OCI-LY7 (cell line): ENCODE measurements around the gene ZNF112. TPM values are rescaled to one million over a fixed set of nuclear protein-coding genes. Genes with fewer than 3 reads are reported as not detected.
"Not testable (repeated sequence)": the region's sequence is repeated elsewhere in the genome, so short reads cannot be mapped to it uniquely, and the experiment has no call there.

Source experiments
- Bru-seq: library from RNA; stranded (reverse); fragments of 400-500 nt; gene quantifications from one replicate; lab custom pipeline; 2021; lab: Mats Ljungman, UMichigan
- BruChase-seq, 2 experiments: library from RNA; stranded (reverse); fragments of 400-500 nt; gene quantifications; one replicate each; lab custom pipeline; 2021; lab: Mats Ljungman, UMichigan
- BruUV-seq: library from RNA; stranded (reverse); fragments of 400-500 nt; replicated peaks from 2 replicates; lab custom pipeline; 2021; lab: Mats Ljungman, UMichigan
- CTCF ChIA-PET: fragments of 300-600 bp; sonication (Branson Sonifier 250); formaldehyde crosslinking; loops from one replicate; lab custom pipeline; 2022; ENCODE audit warnings: antibody characterized with exemption; ENCODE audit not compliant: unreplicated experiment; lab: Charles Lee
- POLR2A ChIA-PET: fragments of 300-600 bp; sonication (Branson Sonifier 250); formaldehyde crosslinking; loops from one replicate; lab custom pipeline; 2022; ENCODE audit warnings: antibody characterized with exemption; lab: Charles Lee
- DNase-seq: peaks from one replicate; pipeline ENCODE4 v3.0.0-alpha.2; 2015; ENCODE audit warnings: low spot score
- H2AFZ ChIP-seq: fragments of 200-600 bp; sonication (generic), shearing (Covaris generic); 2 replicates; pipeline ENCODE4 v1.6.1; 2014; ENCODE audit warnings: mild to moderate bottlenecking, antibody characterized with exemption, low read length, moderate library complexity
- H3K27ac ChIP-seq: fragments of 200-600 bp; sonication (generic); 2 replicates; pipeline ENCODE4 v1.5.1; 2014; ENCODE audit warnings: mixed run types, low read depth, mild to moderate bottlenecking, moderate library complexity, low read length, inconsistent platforms; ENCODE audit not compliant: poor library complexity, severe bottlenecking
- H3K36me3 ChIP-seq: fragments of 200-600 bp; sonication (generic); 2 replicates; pipeline ENCODE4 v1.6.1; 2014; ENCODE audit warnings: mild to moderate bottlenecking, antibody characterized with exemption, low read length, moderate library complexity, mixed read lengths; ENCODE audit not compliant: insufficient read depth
- H3K4me1 ChIP-seq: fragments of 200-600 bp; sonication (generic); 2 replicates; pipeline ENCODE4 v1.5.1; 2014; ENCODE audit warnings: mild to moderate bottlenecking, low read length; ENCODE audit not compliant: insufficient read depth, poor library complexity, severe bottlenecking
- H3K4me2 ChIP-seq: fragments of 200-600 bp; sonication (generic); 2 replicates; pipeline ENCODE4 v1.6.1; 2014; ENCODE audit warnings: mild to moderate bottlenecking, low read length
- H3K4me3 ChIP-seq: fragments of 200-600 bp; sonication (generic); 2 replicates; pipeline ENCODE4 v1.5.1; 2014; ENCODE audit warnings: mild to moderate bottlenecking, low read depth, low read length; ENCODE audit not compliant: poor library complexity, severe bottlenecking
- H3K79me2 ChIP-seq: fragments of 200-600 bp; sonication (generic); 2 replicates; pipeline ENCODE4 v1.6.1; 2016; ENCODE audit warnings: low read depth, mild to moderate bottlenecking, low read length, moderate library complexity, mixed read lengths; ENCODE audit not compliant: insufficient read depth
- H3K9me2 ChIP-seq: fragments of 200-600 bp; sonication (generic); 2 replicates; pipeline ENCODE4 v1.6.1; 2016; ENCODE audit warnings: mild to moderate bottlenecking, low read length, mixed read lengths; ENCODE audit not compliant: insufficient read depth
- H3K9me3 ChIP-seq: fragments of 200-600 bp; sonication (generic); 2 replicates; pipeline ENCODE4 v1.6.1; 2014; ENCODE audit warnings: mild to moderate bottlenecking, mixed run types, low read length, mixed read lengths
- H4K20me1 ChIP-seq: fragments of 200-600 bp; sonication (generic); 2 replicates; pipeline ENCODE4 v1.6.1; 2014; ENCODE audit warnings: mild to moderate bottlenecking, antibody characterized with exemption, low read length, moderate library complexity, mixed read lengths; ENCODE audit not compliant: insufficient read depth
- CTCF ChIP-seq: fragments of 200-600 bp; sonication (generic); conservative IDR thresholded peaks from 2 replicates; pipeline ENCODE4 v1.5.1; 2014; ENCODE audit warnings: mild to moderate bottlenecking, antibody characterized with exemption, low read length, moderate library complexity, mixed read lengths
- EZH2phosphoT487 ChIP-seq: fragments of 200-600 bp; sonication (generic); IDR thresholded peaks from 2 replicates; pipeline ENCODE4 v1.6.1; 2018; ENCODE audit warnings: low read depth, borderline replicate concordance, mild to moderate bottlenecking, mixed run types, antibody characterized with exemption, low read length, moderate library complexity, mixed read lengths
- intact Hi-C: fragments of 100-400 bp; cut with micrococcal nuclease; formaldehyde crosslinking; loops from one replicate; pipeline ENCODE4 v1.10.0; 2022; ENCODE audit not compliant: unreplicated experiment
- long read RNA-seq: library from polyadenylated mRNA; stranded (forward); transcript quantifications from one replicate; pipeline ENCODE4 v2.0.0, GENCODE V29; 2022
- total RNA-seq, 2 experiments: library from RNA; depleted of rRNA in 1 of 2; stranded (reverse); fragments of >200 nt in 1 of 2; shearing (Covaris generic) in 1 of 2; gene quantifications; 2 replicates each; pipeline ENCODE4 v1.2.3, GENCODE V29; 2014 to 2022

Gene ZNF112
- total RNA-seq (2014; rRNA removed; shearing (Covaris generic)) (not detected in 2 replicates), total RNA-seq (2022) (not detected in 2 replicates), Bru-seq, nascent RNA (not detected), BruChase-seq, experiment 1, labeled RNA remaining after a 6-hour chase (not detected), BruChase-seq, experiment 2, labeled RNA remaining after a 2-hour chase (percentile 16 among the genes with signal in this experiment)
- long read RNA-seq: 0 reads

- H3K9me3 ChIP-seq: no peaks in the 10 kb centered on the region
- H3K27ac ChIP-seq: no peak within 1 kb of the TSS
- DNase-seq: no peak
- ChIA-PET CTCF (no interaction called here), POLR2A (interaction anchor here (0.6 kb wide), 1 partner anchor 90 kb away, joined by 4 read pairs; no protein-coding TSS in a partner anchor)
- TF ChIP-seq EZH2phosphoT487 (no peak), CTCF (no peak)
- no peak within 1 kb of the TSS for H3K4me3 ChIP-seq
- H3K79me2 ChIP-seq: no peaks in the 10 kb centered on the region
- no peaks in the 10 kb centered on the region for H3K9me2 ChIP-seq
- no peaks in the 10 kb centered on the region for H4K20me1 ChIP-seq
- no peak within 1 kb of the TSS for H3K4me2 ChIP-seq
- H3K4me1 ChIP-seq: no peaks in the 10 kb centered on the region
- intact Hi-C loops: no loop called here
- H2AFZ ChIP-seq: no peak within 1 kb of the TSS
- no peaks in the 10 kb centered on the region for H3K36me3 ChIP-seq
- no TSS peak for BruUV-seq
Observed at GRCh38 chr19:44356383-44357111, at the start of gene ZNF112. Gene ZNF112 (minus strand): TSS chr19:44356680. CDS start chr19:44340539, 16,141 bp downstream.

GRCh38 chr19:44401139-44402115 is 44.9 kb upstream of the ZNF112 start, which contains the start of gene ZNF285:
Gene ZNF285 (minus strand): TSS chr19:44401608. CDS start chr19:44397213, 4,395 bp downstream.
- Histone ChIP-seq H3K9me3 (no peaks in the 10 kb centered on the region), H3K4me3 (no peak within 1 kb of the TSS), H3K36me3 (no peaks in the 10 kb centered on the region), H3K27ac (no peak within 1 kb of the TSS), H2AFZ (no peak within 1 kb of the TSS), H3K79me2 (no peaks in the 10 kb centered on the region), H3K4me1 (no peaks in the 10 kb centered on the region), H4K20me1 (no peaks in the 10 kb centered on the region), H3K9me2 (no peaks in the 10 kb centered on the region), H3K4me2 (no peak within 1 kb of the TSS)
- intact Hi-C loops: no loop called here
- BruUV-seq: no TSS peak
- ChIA-PET CTCF (no interaction called here), POLR2A (no interaction called here)
- no peak for DNase-seq
- TF ChIP-seq EZH2phosphoT487 (no peak), CTCF (no peak)

GRCh38 chr19:44389268-44389667 is 32.8 kb upstream of the ZNF112 start:
- H3K36me3 ChIP-seq, H3K4me3 ChIP-seq, POLR2A ChIA-PET, intact Hi-C loops, H3K4me2 ChIP-seq, H3K79me2 ChIP-seq, BruUV-seq, H4K20me1 ChIP-seq, CTCF ChIA-PET, H3K27ac ChIP-seq, H3K4me1 ChIP-seq, DNase-seq, H3K9me2 ChIP-seq, H2AFZ ChIP-seq, H3K9me3 ChIP-seq: not testable (repeated sequence)
